NCI-H2196 treated with DMSO at 0.1 percent for 48 hours (cell line): Measurements from ENCODE around the gene PDE4B.

Experiments used
- DNase-seq: peaks from one replicate; lab custom pipeline; 2025; ENCODE audit not compliant: unreplicated experiment; lab: John Stamatoyannopoulos, UW

The PDE4B gene

GRCh38 chr1:66352792-66353191, 560.1 kb downstream of the PDE4B start:
- DNase-seq: no peak

- DNase-seq: no peak
These were observed 560.6 kb downstream of the PDE4B start for GRCh38 chr1:66353257-66353656.

- no peak for DNase-seq
These were observed 561.9 kb downstream of the PDE4B start for GRCh38 chr1:66354311-66355201.

GRCh38 chr1:66355756-66356155, 563.1 kb downstream of the PDE4B start:
- no peak for DNase-seq

GRCh38 chr1:66356605-66357004, 563.9 kb downstream of the PDE4B start:
- no peak for DNase-seq

GRCh38 chr1:66357021-66357420, 564.3 kb downstream of the PDE4B start:
- no peak for DNase-seq

GRCh38 chr1:66357478-66358197, 564.9 kb downstream of the PDE4B start:
- no peak for DNase-seq

GRCh38 chr1:66359269-66359668, 566.6 kb downstream of the PDE4B start:
- no peak for DNase-seq

- no peak for DNase-seq
These were observed 567.1 kb downstream of the PDE4B start for GRCh38 chr1:66359815-66360214.

GRCh38 chr1:66360285-66360724, 567.6 kb downstream of the PDE4B start:
- DNase-seq: no peak

- DNase-seq: no peak
These were observed 572.1 kb downstream of the PDE4B start for GRCh38 chr1:66364578-66365391.

- DNase-seq: no peak
These were observed 572.9 kb downstream of the PDE4B start for GRCh38 chr1:66365635-66366034.

GRCh38 chr1:66366634-66367033, 573.9 kb downstream of the PDE4B start:
- no peak for DNase-seq

GRCh38 chr1:66367369-66367768, 574.7 kb downstream of the PDE4B start:
- no peak for DNase-seq

GRCh38 chr1:66368261-66368660, 575.6 kb downstream of the PDE4B start:
- no peak for DNase-seq

- no peak for DNase-seq
These were observed 577.8 kb downstream of the PDE4B start for GRCh38 chr1:66370462-66370971.

GRCh38 chr1:66371233-66372005, 578.7 kb downstream of the PDE4B start:
- DNase-seq: no peak

- DNase-seq: no peak
These were observed 579.9 kb downstream of the PDE4B start for GRCh38 chr1:66372522-66373101.

GRCh38 chr1:66373157-66373591, 580.5 kb downstream of the PDE4B start:
- no peak for DNase-seq

GRCh38 chr1:66374148-66374547, 581.5 kb downstream of the PDE4B start:
- DNase-seq: no peak
